Neural crest cell (in vitro differentiated cells): ENCODE data around the gene DIRAS1. TPM values are rescaled to one million over a fixed set of nuclear protein-coding genes. Genes with fewer than 3 reads are reported as not detected.
A peak's percentile ranks its signal among the peaks of the same experiment; 100 is the strongest.

ENCODE experiments used
- DNase-seq: peaks from one replicate; pipeline ENCODE4 v3.0.0; 2021; ENCODE audit warnings: low read depth, mixed read lengths, low spot score
- H3K27ac Mint-ChIP-seq: one replicate; pipeline ENCODE4 v1.8.0; 2021; ENCODE audit warnings: mild to moderate bottlenecking, mixed read lengths; ENCODE audit not compliant: unreplicated experiment
- H3K27me3 Mint-ChIP-seq: 2 replicates; pipeline ENCODE4 v1.8.0; 2021; ENCODE audit warnings: low read depth, mild to moderate bottlenecking, mixed read lengths
- H3K36me3 Mint-ChIP-seq: 2 replicates; pipeline ENCODE4 v1.8.0; 2021; ENCODE audit warnings: low read depth, mild to moderate bottlenecking, mixed read lengths
- H3K4me1 Mint-ChIP-seq: 2 replicates; pipeline ENCODE4 v1.8.0; 2021; ENCODE audit warnings: mixed read lengths
- H3K4me3 Mint-ChIP-seq: one replicate; pipeline ENCODE4 v1.8.0; 2021; ENCODE audit warnings: mild to moderate bottlenecking, mixed read lengths
- H3K9me3 Mint-ChIP-seq: 2 replicates; pipeline ENCODE4 v1.8.0; 2021; ENCODE audit warnings: mixed read lengths
- CTCF ChIP-seq: fragments of 200-600 bp; sonication (generic); conservative IDR thresholded peaks from 2 replicates; pipeline ENCODE4 v1.5.0; 2021; ENCODE audit warnings: antibody characterized with exemption, mild to moderate bottlenecking
- total RNA-seq: library from RNA; stranded (reverse); gene quantifications from 2 replicates; pipeline ENCODE4 v1.2.1, GENCODE V29; 2021

The DIRAS1 gene
- total RNA-seq, 1 donor from 2014 or later, result 19.9 TPM

DNA sequence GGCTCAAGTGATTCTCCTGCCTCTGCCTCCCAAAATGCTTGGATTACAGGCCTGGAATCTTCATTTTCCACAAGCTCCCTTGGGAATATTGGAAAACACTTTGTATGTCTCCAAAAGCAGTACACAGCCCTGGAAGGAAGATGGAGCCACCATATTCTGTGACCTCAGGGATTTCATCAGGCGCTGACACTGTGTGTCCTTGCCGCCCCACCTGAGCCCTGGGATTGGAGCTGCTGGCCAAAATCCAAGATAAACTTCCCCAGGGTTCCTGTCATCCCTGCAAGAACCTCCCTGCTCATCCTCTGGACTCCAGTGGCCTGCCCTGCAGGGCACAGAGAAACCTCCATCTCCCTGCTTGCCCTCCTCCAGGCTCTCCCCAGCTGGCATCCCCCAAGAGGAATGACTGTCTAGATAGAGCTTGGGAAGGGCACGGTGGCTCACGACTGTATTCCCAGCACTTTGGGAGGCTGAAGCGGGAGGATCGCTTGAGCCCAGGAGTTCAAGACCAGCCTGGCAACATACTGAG is 17.4 kb downstream of the DIRAS1 start:
- Mint-ChIP-seq H3K4me3 (peak overlapping the region; percentile 60), H3K27me3 (peaks cover 38% of the 10 kb centered on the region), H3K4me1 (peaks cover 18% of the 10 kb centered on the region), H3K9me3 (no peaks in the 10 kb centered on the region), H3K36me3 (no peaks in the 10 kb centered on the region), H3K27ac (no peak overlapping the region)
- no peak for TF ChIP-seq CTCF
- no peak for DNase-seq

GRCh38 chr19:2703077-2703437 is 18.1 kb downstream of the DIRAS1 start:
- Mint-ChIP-seq H3K4me3 (peak overlapping the region; percentile 60), H3K4me1 (peaks cover 22% of the 10 kb centered on the region), H3K27me3 (peaks cover 41% of the 10 kb centered on the region), H3K36me3 (no peaks in the 10 kb centered on the region), H3K27ac (peak overlapping the region; percentile 35), H3K9me3 (no peaks in the 10 kb centered on the region)
- no peak for TF ChIP-seq CTCF
- DNase-seq, result no peak

GRCh38 chr19:2702170-2703076 is 18.7 kb downstream of the DIRAS1 start, which contains the start of gene GNG7:
Gene GNG7 (minus strand): TSS chr19:2702694. CDS start chr19:2520688, 182,006 bp downstream.
- peaks cover 23% of the 10 kb centered on the region for H3K4me1 Mint-ChIP-seq
- peak within 1 kb of the TSS; percentile 35 for H3K27ac Mint-ChIP-seq
- peak; percentile 91 for DNase-seq
- peak within 1 kb of the TSS; percentile 69 for H3K4me3 Mint-ChIP-seq
- TF ChIP-seq CTCF, result no peak
- peaks cover 41% of the 10 kb centered on the region for H3K27me3 Mint-ChIP-seq
- H3K36me3 Mint-ChIP-seq, result no peaks in the 10 kb centered on the region
- no peaks in the 10 kb centered on the region for H3K9me3 Mint-ChIP-seq

GRCh38 chr19:2701361-2702169 is 19.6 kb downstream of the DIRAS1 start:
- H3K4me1 Mint-ChIP-seq, result peaks cover 28% of the 10 kb centered on the region
- H3K27ac Mint-ChIP-seq, result no peak overlapping the region
- H3K27me3 Mint-ChIP-seq, result peaks cover 38% of the 10 kb centered on the region
- H3K4me3 Mint-ChIP-seq, result peak overlapping the region; percentile 69
- no peak for TF ChIP-seq CTCF
- no peaks in the 10 kb centered on the region for H3K36me3 Mint-ChIP-seq
- no peaks in the 10 kb centered on the region for H3K9me3 Mint-ChIP-seq
- DNase-seq, result no peak

DNA sequence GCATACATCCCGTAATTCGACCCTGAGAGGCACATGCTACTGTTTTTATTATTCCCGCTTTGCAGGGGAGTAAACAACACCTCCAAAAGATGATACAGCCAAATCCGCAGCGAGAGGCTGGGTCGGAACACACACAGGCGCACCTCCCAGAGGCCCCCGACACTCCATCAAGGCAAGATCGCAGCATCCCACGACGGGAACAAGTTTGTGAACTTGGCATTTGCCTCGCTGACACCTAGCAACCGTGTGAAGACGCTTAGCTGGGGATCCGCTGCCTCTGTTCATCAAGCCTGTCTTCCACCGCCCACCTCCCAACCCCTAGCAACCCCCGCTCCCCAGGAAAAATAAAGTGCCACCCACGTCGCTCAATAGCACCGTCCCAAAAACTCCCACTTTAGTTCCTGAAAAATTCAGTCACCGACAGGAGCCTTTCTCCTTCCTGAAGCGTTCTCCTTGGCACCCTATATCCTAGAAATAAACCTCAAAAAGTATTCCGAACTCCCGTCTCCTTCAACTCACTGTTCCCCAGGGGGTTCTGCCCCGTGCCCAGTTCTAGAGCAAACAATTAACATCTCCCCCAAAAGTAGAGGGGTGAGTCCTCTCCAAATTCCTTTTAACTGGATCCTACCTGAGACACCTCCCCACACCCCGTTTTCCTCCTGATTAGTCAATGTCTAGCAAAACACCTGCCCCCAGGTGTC is 20.4 kb downstream of the DIRAS1 start:
- no peak for DNase-seq
- Mint-ChIP-seq H3K27me3 (peaks cover 38% of the 10 kb centered on the region), H3K27ac (no peak overlapping the region), H3K4me1 (peaks cover 36% of the 10 kb centered on the region), H3K36me3 (no peaks in the 10 kb centered on the region), H3K9me3 (no peaks in the 10 kb centered on the region), H3K4me3 (peak overlapping the region; percentile 69)
- no peak for TF ChIP-seq CTCF
